GM12878 (cell line): ENCODE data around the gene SPEM2. TPM values are rescaled to one million over a fixed set of nuclear protein-coding genes. Genes with fewer than 3 reads are reported as not detected.

ENCODE experiments used
- ATAC-seq: fragments of 200-7000 bp; cut with Tn5 transposase; 3 replicates; pipeline ENCODE4 v1.9.1; 2020; ENCODE audit warnings: mild to moderate bottlenecking, moderate library complexity
- BruUV-seq: library from RNA; stranded (reverse); fragments of 400-500 nt; replicated peaks from 2 replicates; lab custom pipeline; 2021; lab: Mats Ljungman, UMichigan
- CTCF ChIA-PET: fragments of 300-600 bp; sonication (Branson Sonifier 250); formaldehyde crosslinking; extraction: SDS; loops from one replicate; lab custom pipeline; 2021; ENCODE audit warnings: inconsistent platforms; lab: Yijun Ruan, JAX
- POLR2A ChIA-PET: fragments of 350-600 bp; formaldehyde crosslinking; extraction: SDS; loops from one replicate; lab custom pipeline; 2021; ENCODE audit warnings: inconsistent platforms; lab: Charles Lee
- RAD21 ChIA-PET: fragments of 300-600 bp; sonication (Branson Sonifier 250); formaldehyde crosslinking; loops from one replicate; lab custom pipeline; 2023; ENCODE audit warnings: antibody characterized with exemption; ENCODE audit not compliant: unreplicated experiment; lab: Charles Lee
- SMC1A ChIA-PET: fragments of 300-600 bp; sonication (Branson Sonifier 250); formaldehyde crosslinking; loops from one replicate; lab custom pipeline; 2023; ENCODE audit not compliant: unreplicated experiment, uncharacterized antibody; lab: Charles Lee
- DNase-seq: peaks from one replicate; pipeline ENCODE4 v3.0.0-alpha.2; 2011; ENCODE audit warnings: low read depth, low spot score
- FAIRE-seq: peaks from 3 replicates; lab custom pipeline; 2011; peaks lifted over from hg19 to GRCh38; lab: Jason Lieb, UNC
- H2AFZ ChIP-seq: 2 replicates; pipeline ENCODE4 v1.6.0; 2011; ENCODE audit warnings: low read depth, low read length, control low read depth; ENCODE audit not compliant: control insufficient read depth
- H3K27ac ChIP-seq: 2 replicates; pipeline ENCODE4 v1.5.1; 2011; ENCODE audit warnings: control low read depth; ENCODE audit not compliant: control insufficient read depth, insufficient read depth
- H3K27me3 ChIP-seq, 2 experiments: replicated peaks in 1 of 2; 2 replicates each; pipeline versions ENCODE4 v1.6.0 to v1.6.1; 2011; ENCODE audit warnings: low read length in 1 of 2; ENCODE audit not compliant: control insufficient read depth in 2 of 2, insufficient read depth in 2 of 2
- H3K36me3 ChIP-seq, 2 experiments: 2 replicates each; pipeline ENCODE4 v1.5.1; 2011; ENCODE audit warnings: low read length in 1 of 2; ENCODE audit not compliant: control insufficient read depth in 2 of 2, insufficient read depth in 2 of 2
- H3K4me1 ChIP-seq: 2 replicates; pipeline ENCODE4 v1.6.1; 2011; ENCODE audit warnings: mild to moderate bottlenecking, low read length, moderate library complexity, mixed read lengths; ENCODE audit not compliant: control insufficient read depth, insufficient read depth
- H3K4me2 ChIP-seq: 2 replicates; pipeline ENCODE4 v1.6.0; 2011; ENCODE audit warnings: control low read depth; ENCODE audit not compliant: control insufficient read depth, insufficient read depth
- H3K4me3 ChIP-seq: fragments of 200-600 bp; sonication (generic); 2 replicates; pipeline ENCODE4 v1.5.1; 2016
- H3K79me2 ChIP-seq: 2 replicates; pipeline ENCODE4 v1.6.0; 2011; ENCODE audit warnings: low read length; ENCODE audit not compliant: control insufficient read depth, insufficient read depth
- H3K9ac ChIP-seq: 2 replicates; pipeline ENCODE4 v1.8.0; 2011; ENCODE audit warnings: low read length, control low read depth, mixed read lengths; ENCODE audit not compliant: control insufficient read depth, insufficient read depth
- H3K9me3 ChIP-seq: replicated peaks from 3 replicates; pipeline ENCODE4 v1.5.1; 2011; ENCODE audit warnings: mild to moderate bottlenecking, low read length; ENCODE audit not compliant: control insufficient read depth, insufficient read depth
- H4K20me1 ChIP-seq: 2 replicates; pipeline ENCODE4 v1.6.0; 2011; ENCODE audit not compliant: control insufficient read depth, insufficient read depth
- CBX5 ChIP-seq: sonication (generic); IDR thresholded peaks from 2 replicates; pipeline ENCODE4 v1.6.1; 2016; ENCODE audit warnings: low read depth, moderate library complexity, mild to moderate bottlenecking, inconsistent platforms
- E4F1 ChIP-seq: fragments of 450-650 bp; IDR thresholded peaks from 2 replicates; pipeline ENCODE4 v1.6.1; 2018; ENCODE audit warnings: borderline replicate concordance, mild to moderate bottlenecking; ENCODE audit not compliant: partially characterized antibody
- FOS ChIP-seq: IDR thresholded peaks from 3 replicates; pipeline ENCODE4 v1.6.1; 2011; ENCODE audit warnings: borderline replicate concordance; ENCODE audit not compliant: insufficient read length; ENCODE audit errors: extremely low read depth
- PAX5 ChIP-seq: IDR thresholded peaks from 2 replicates; pipeline ENCODE4 v1.6.1; 2011; ENCODE audit warnings: low read depth, low read length, borderline replicate concordance
- WGBS: methylation state at CpG from one replicate; pipeline ENCODE4 v1.1.6; 2016; ENCODE audit warnings: low lambda C conversion rate; ENCODE audit not compliant: insufficient replicate concordance, insufficient coverage; ENCODE audit errors: missing lambda C conversion rate; 5-methylcytosine and 5-hydroxymethylcytosine counted together
- in situ Hi-C: fragments of 300-500 bp; cut with MboI; formaldehyde crosslinking; loops from 9 replicates; pipeline ENCODE4 v1.14.3; 2018; ENCODE audit warnings: mixed read lengths
- intact Hi-C: fragments of 100-400 bp; cut with micrococcal nuclease; formaldehyde crosslinking; loops from one replicate; pipeline ENCODE4 v1.14.2; 2022; ENCODE audit not compliant: unreplicated experiment
- polyA plus RNA-seq, 11 experiments: library from polyadenylated mRNA; depleted of rRNA in 4 of 11; unstranded in 6 of 11; stranded (reverse) in 5 of 11; fragments of >200 nt; fragmentation: Nextera tagmentation in 4 of 11; fragmentation: Illumina TruSeq in 1 of 11; extraction: Ambion mirVana in 4 of 11; extraction: Trizol in 1 of 11; gene quantifications; 1 replicate in 1 of 11; 2 replicates in 10 of 11; pipeline versions ENCODE4 v1.2.1 to v1.2.3, GENCODE V29; 2011 to 2016; ENCODE audit warnings: inconsistent platforms in 2 of 11, missing spikeins in 2 of 11, low read depth in 1 of 11
- total RNA-seq, 4 experiments: library from RNA; depleted of rRNA in 3 of 4; stranded (reverse); fragments of >200 nt in 3 of 4; fragmentation: Illumina TruSeq in 1 of 4; extraction: Trizol in 1 of 4; gene quantifications; 2 replicates each; pipeline versions ENCODE4 v1.2.1 to v1.2.3, GENCODE V29; 2013 to 2021

SPEM2 gene
- total and polyA plus RNA-seq, 10 of the 15 experiments (the other 5 are each of a cell fraction or from before 2014, with no cell fraction given) = not detected

- Histone ChIP-seq H2AFZ (peak overlapping the region; percentile 51; the same call in 1 of the 2 replicates), H3K4me3 (peak overlapping the region; percentile 55; the same call in 1 of the 2 replicates), H3K36me3 (no peaks in the 10 kb centered on the region), H4K20me1 (no peaks in the 10 kb centered on the region), H3K27me3 (peaks cover 1 to 5% of the 10 kb centered on the region in 2 experiments; a peak in 3 of 4 replicates), H3K79me2 (no peaks in the 10 kb centered on the region), H3K27ac (no peak overlapping the region), H3K4me2 (peak overlapping the region; percentile 97), H3K9me3 (no peaks in the 10 kb centered on the region), H3K4me1 (peaks cover 12% of the 10 kb centered on the region), H3K9ac (no peak overlapping the region; the same call in 1 of the 2 replicates)
- RAD21 ChIA-PET = interaction anchor here (0.5 to 2.7 kb wide), 5 partner anchors 10 to 155 kb away, joined by 3 to 9 read pairs (median 4); partner anchors contain the start of gene TMEM102
- ATAC-seq (peak; percentile 51), DNase-seq (no peak), FAIRE-seq (no peak)
- SMC1A ChIA-PET = no interaction called here
- no TSS peak for BruUV-seq
- no peak for TF ChIP-seq PAX5
- in situ Hi-C loops (no loop called here), intact Hi-C loops (no loop called here)
- WGBS = 5% methylated on average over 15 of the region's 16 CpGs
- CTCF ChIA-PET = interaction anchor here (0.6 to 2.7 kb wide), 2 partner anchors 9 kb away, joined by 3 to 10 read pairs; no protein-coding TSS in a partner anchor
- POLR2A ChIA-PET = interaction anchor here (0.5 to 1.9 kb wide), 5 partner anchors 9 to 225 kb away, joined by 3 to 4 read pairs (median 3); no protein-coding TSS in a partner anchor
Observed at GRCh38 chr17:7445619-7445968, 20.2 kb downstream of the SPEM2 start.

GRCh38 chr17:7448461-7448860 lies 23.0 kb downstream of the SPEM2 start:
- RAD21 ChIA-PET = no interaction called here
- FAIRE-seq = no peak
- Histone ChIP-seq H3K36me3 (no peaks in the 10 kb centered on the region), H3K27ac (no peak overlapping the region)
- TF ChIP-seq CBX5 (no peak), E4F1 (no peak), FOS (no peak)
- TF ChIP-seq, all 136 proteins: peak for 0
- in situ Hi-C loops = no loop called here
- Histone ChIP-seq H3K9me3 (no peaks in the 10 kb centered on the region), H3K4me3 (no peak overlapping the region), H3K9ac (no peak overlapping the region), H3K79me2 (no peaks in the 10 kb centered on the region), H3K4me2 (no peak overlapping the region), H4K20me1 (no peaks in the 10 kb centered on the region), H2AFZ (no peak overlapping the region), H3K27me3 (peaks cover 1 to 5% of the 10 kb centered on the region in 2 experiments; a peak in 2 of 4 replicates), H3K4me1 (peaks cover 6% of the 10 kb centered on the region)
- CTCF ChIA-PET = no interaction called here
- POLR2A ChIA-PET = interaction anchor here (0.7 to 1.1 kb wide), 2 partner anchors 8 to 46 kb away, joined by 3 to 4 read pairs; no protein-coding TSS in a partner anchor
- SMC1A ChIA-PET = no interaction called here
- 48% methylated on average over 7 of the region's 7 CpGs for WGBS
- no TSS peak for BruUV-seq
- DNase-seq (no peak), ATAC-seq (no peak)
- intact Hi-C loops = no loop called here
